Measurements from ENCODE around the gene RAB6A.

GRCh38 chr11:73716153-73717056 lies 44.5 kb downstream of the RAB6A start:
- TF ChIP-seq JUN (IDR thresholded peaks at IDR 0.05; ENCODE audit: low read depth, low read length) (no peak), POLR2AphosphoS5 (IDR thresholded peaks at IDR 0.05; ENCODE audit: low read depth, low read length) (no peak), KDM1A (IDR thresholded peaks at IDR 0.05; ENCODE audit: borderline replicate concordance, low read length) (no peak), CTCF (IDR thresholded peaks at IDR 0.05; ENCODE audit: control extremely low read depth in 1 of 3, insufficient read depth in 1 of 3, low read depth in 1 of 3, low read length in 3 of 3) (no peak), CHD2 (IDR thresholded peaks at IDR 0.05; ENCODE audit: low read length) (no peak), EZH2 (IDR thresholded peaks at IDR 0.05; ENCODE audit: low read depth, low read length, severe bottlenecking) (no peak), SP1 (IDR thresholded peaks at IDR 0.05; ENCODE audit: low read depth, low read length) (no peak), HDAC2 (IDR thresholded peaks at IDR 0.05; ENCODE audit: borderline replicate concordance in 1 of 2, low read depth in 2 of 2, low read length in 2 of 2) (no peak), MAFK (IDR thresholded peaks at IDR 0.05; ENCODE audit: low read depth, low read length) (no peak), ATF2 (IDR thresholded peaks at IDR 0.05; ENCODE audit: low read length) (no peak)

Data from H1 (cell line).